KMS-11 (cell line): ENCODE measurements around the gene ZNF146.

Experiments
- H2AFZ ChIP-seq: fragments of 200-600 bp; sonication (generic); 2 replicates; pipeline ENCODE4 v1.6.1; 2016; ENCODE audit warnings: antibody characterized with exemption, mixed run types, low read depth
- H3K27ac ChIP-seq: fragments of 200-600 bp; sonication (generic); 2 replicates; pipeline ENCODE4 v1.6.1; 2016; ENCODE audit warnings: mild to moderate bottlenecking, mixed run types
- H3K27me3 ChIP-seq: fragments of 200-600 bp; sonication (generic); 2 replicates; pipeline ENCODE4 v1.6.1; 2017; ENCODE audit warnings: mild to moderate bottlenecking, low read depth, mixed run types, moderate library complexity; ENCODE audit not compliant: insufficient read depth
- H3K36me3 ChIP-seq: fragments of 200-600 bp; sonication (generic); 2 replicates; pipeline ENCODE4 v1.6.1; 2017; ENCODE audit warnings: mild to moderate bottlenecking, mixed run types; ENCODE audit not compliant: insufficient read depth
- H3K4me1 ChIP-seq: fragments of 200-600 bp; sonication (generic); 2 replicates; pipeline ENCODE4 v1.6.1; 2016; ENCODE audit warnings: mild to moderate bottlenecking, low read depth, mixed run types; ENCODE audit not compliant: poor library complexity, severe bottlenecking
- H3K4me2 ChIP-seq: fragments of 200-600 bp; sonication (generic); 2 replicates; pipeline ENCODE4 v1.7.0; 2016; ENCODE audit warnings: mild to moderate bottlenecking, mixed run types
- H3K4me3 ChIP-seq: fragments of 200-600 bp; sonication (generic); IDR thresholded peaks from 2 replicates; pipeline ENCODE4 v1.6.1; 2017; ENCODE audit warnings: low read depth, low read length, mixed read lengths; ENCODE audit not compliant: insufficient read depth
- H3K79me2 ChIP-seq: fragments of 200-600 bp; sonication (generic); 2 replicates; pipeline ENCODE4 v1.6.1; 2016; ENCODE audit warnings: low read depth, mixed run types; ENCODE audit not compliant: insufficient read depth
- H3K9ac ChIP-seq: fragments of 200-600 bp; sonication (generic); 2 replicates; pipeline ENCODE4 v1.6.1; 2016; ENCODE audit warnings: mild to moderate bottlenecking, mixed run types
- H4K20me1 ChIP-seq: fragments of 200-600 bp; sonication (generic); 2 replicates; pipeline ENCODE4 v1.6.1; 2016; ENCODE audit warnings: mild to moderate bottlenecking, mixed run types; ENCODE audit not compliant: insufficient read depth
- TF ChIP-seq, protein P1 (sequence below): fragments of 200-600 bp; sonication (generic); conservative IDR thresholded peaks from 2 replicates; pipeline ENCODE4 v1.6.1; 2017; ENCODE audit warnings: low read depth, mild to moderate bottlenecking, antibody characterized with exemption, low read length, moderate library complexity, mixed read lengths

Gene ZNF146

DNA sequence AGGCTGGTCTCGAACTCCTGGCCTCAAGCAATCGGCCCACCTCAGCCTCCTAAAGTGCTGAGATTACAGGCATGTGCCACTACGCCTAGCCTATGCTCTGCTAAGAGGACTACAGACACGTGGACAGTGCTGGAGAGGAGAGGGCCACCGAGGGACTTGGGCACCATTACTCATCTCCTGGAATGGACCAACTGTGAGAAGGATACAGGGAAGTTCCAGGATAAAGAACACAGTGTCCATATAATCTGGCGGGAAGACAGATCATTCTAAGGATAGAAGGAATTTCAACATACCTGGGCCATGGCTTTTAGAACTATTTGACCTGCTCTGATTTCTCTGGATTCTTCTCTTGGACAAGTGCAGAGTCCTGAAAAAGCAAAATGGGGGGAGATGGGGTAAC is 13.2 kb upstream of the ZNF146 start:
- Histone ChIP-seq H3K79me2 (no peaks in the 10 kb centered on the region), H3K9ac (no peak overlapping the region), H3K4me3 (no peak overlapping the region), H3K27ac (no peak overlapping the region), H3K36me3 (no peaks in the 10 kb centered on the region), H3K4me1 (no peaks in the 10 kb centered on the region), H3K27me3 (no peaks in the 10 kb centered on the region), H3K4me2 (no peak overlapping the region), H4K20me1 (no peaks in the 10 kb centered on the region), H2AFZ (no peak overlapping the region)
- TF ChIP-seq, protein P1, sequence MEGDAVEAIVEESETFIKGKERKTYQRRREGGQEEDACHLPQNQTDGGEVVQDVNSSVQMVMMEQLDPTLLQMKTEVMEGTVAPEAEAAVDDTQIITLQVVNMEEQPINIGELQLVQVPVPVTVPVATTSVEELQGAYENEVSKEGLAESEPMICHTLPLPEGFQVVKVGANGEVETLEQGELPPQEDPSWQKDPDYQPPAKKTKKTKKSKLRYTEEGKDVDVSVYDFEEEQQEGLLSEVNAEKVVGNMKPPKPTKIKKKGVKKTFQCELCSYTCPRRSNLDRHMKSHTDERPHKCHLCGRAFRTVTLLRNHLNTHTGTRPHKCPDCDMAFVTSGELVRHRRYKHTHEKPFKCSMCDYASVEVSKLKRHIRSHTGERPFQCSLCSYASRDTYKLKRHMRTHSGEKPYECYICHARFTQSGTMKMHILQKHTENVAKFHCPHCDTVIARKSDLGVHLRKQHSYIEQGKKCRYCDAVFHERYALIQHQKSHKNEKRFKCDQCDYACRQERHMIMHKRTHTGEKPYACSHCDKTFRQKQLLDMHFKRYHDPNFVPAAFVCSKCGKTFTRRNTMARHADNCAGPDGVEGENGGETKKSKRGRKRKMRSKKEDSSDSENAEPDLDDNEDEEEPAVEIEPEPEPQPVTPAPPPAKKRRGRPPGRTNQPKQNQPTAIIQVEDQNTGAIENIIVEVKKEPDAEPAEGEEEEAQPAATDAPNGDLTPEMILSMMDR, result no peak

DNA sequence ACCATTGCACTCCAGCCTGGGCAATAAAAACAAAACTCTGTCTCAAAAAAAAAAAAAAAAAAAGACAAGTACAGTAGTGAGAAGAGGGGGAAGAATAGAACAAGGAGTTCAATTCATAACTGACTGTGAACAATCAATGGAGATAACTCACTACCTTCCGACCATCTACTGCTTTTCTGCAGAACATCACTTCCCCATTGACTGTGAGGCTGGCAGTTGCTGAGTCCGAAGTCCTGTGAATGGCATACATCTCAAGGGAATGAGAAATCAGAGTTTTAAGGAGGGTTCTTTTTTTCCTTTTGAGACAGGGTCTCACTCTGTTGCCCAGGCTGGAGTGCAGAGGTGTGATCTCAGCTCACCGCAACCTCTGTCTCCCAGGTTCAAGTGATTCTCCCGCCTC is 11.6 kb upstream of the ZNF146 start:
- Histone ChIP-seq H3K27ac (no peak overlapping the region), H3K4me2 (no peak overlapping the region), H3K79me2 (no peaks in the 10 kb centered on the region), H3K4me3 (no peak overlapping the region), H2AFZ (no peak overlapping the region), H3K36me3 (no peaks in the 10 kb centered on the region), H3K4me1 (no peaks in the 10 kb centered on the region), H3K27me3 (no peaks in the 10 kb centered on the region), H3K9ac (no peak overlapping the region), H4K20me1 (no peaks in the 10 kb centered on the region)
- TF ChIP-seq, protein P1, result no peak

DNA sequence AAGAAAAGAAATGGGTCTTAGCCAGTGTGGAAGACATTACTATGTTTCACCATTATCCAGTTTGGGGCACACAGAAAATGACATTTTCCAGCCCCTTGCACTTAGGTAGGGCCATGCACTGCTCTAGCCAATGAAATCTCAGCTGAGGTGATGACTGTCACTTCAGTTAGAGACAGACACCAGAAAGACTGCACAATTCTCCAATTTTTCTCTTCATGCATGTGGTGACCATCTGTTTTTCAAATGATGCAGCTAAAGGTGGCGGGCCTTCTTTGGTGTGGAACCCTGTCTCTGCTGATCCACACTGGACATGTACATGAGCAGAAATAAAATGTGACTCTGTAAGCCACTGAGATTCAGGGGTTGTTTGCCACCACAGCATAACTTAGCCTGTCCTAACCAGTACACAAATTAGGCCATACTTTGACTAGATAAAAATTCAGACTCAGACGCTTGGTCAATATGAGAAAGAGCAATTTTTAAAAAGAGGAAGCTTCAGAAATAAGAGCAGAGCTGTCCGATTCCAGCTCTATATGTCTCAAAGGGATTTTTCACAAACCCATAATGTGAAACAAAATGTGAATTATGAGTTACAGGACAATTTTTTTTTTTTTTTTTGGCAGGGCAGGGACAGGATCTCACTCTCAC is 7.2 kb upstream of the ZNF146 start:
- Histone ChIP-seq H3K4me1 (no peaks in the 10 kb centered on the region), H3K36me3 (no peaks in the 10 kb centered on the region), H3K4me2 (no peak overlapping the region), H4K20me1 (no peaks in the 10 kb centered on the region), H3K27me3 (no peaks in the 10 kb centered on the region), H3K9ac (no peak overlapping the region), H2AFZ (no peak overlapping the region), H3K79me2 (no peaks in the 10 kb centered on the region), H3K27ac (no peak overlapping the region), H3K4me3 (no peak overlapping the region)
- TF ChIP-seq, protein P1, result no peak

DNA sequence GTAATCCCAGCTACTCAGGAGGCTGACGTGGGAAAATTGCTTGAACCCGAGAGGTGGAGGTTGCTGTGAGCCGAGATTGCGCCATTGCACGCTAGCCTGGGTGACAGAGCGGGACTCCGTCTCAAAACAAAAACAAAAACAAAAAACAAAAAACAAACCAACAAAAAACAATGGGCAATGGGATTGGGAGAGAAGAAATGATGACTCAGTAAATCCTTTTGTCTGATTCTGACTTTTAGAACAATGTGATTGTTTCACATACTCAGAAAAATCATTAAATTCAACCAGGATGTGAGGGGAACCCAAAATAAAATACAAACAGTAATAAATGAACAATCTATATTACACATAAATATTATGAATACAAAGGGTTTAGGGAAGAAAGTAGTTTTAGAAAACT is 5.5 kb upstream of the ZNF146 start:
- no peak overlapping the region for H3K4me3 ChIP-seq
- peaks cover 4% of the 10 kb centered on the region; the same call in 1 of the 2 replicates for H3K79me2 ChIP-seq
- H3K4me2 ChIP-seq, result no peak overlapping the region
- no peak overlapping the region for H2AFZ ChIP-seq
- H3K27ac ChIP-seq, result no peak overlapping the region
- H3K4me1 ChIP-seq, result no peaks in the 10 kb centered on the region
- H3K27me3 ChIP-seq, result no peaks in the 10 kb centered on the region
- H3K36me3 ChIP-seq, result no peaks in the 10 kb centered on the region
- no peaks in the 10 kb centered on the region for H4K20me1 ChIP-seq
- H3K9ac ChIP-seq, result no peak overlapping the region
- TF ChIP-seq, protein P1, result no peak
